LoVo (cell line): ENCODE data around the gene PGM5.
"Not testable (repeated sequence)": the region's sequence is repeated elsewhere in the genome, so short reads cannot be mapped to it uniquely, and the experiment has no call there.

Source experiments
- DNase-seq: peaks from one replicate; pipeline ENCODE4 v3.0.0-alpha.2; 2016; ENCODE audit warnings: low spot score

The PGM5 gene

GRCh38 chr9:68356380-68357118, at the start of gene PGM5:
PGM5 (plus strand) TSS chr9:68356611; CDS start chr9:68357128, 517 bp downstream.
- not testable (repeated sequence) for DNase-seq

GRCh38 chr9:68307127-68307526, 49.3 kb upstream of the PGM5 start:
- not testable (repeated sequence) for DNase-seq

- not testable (repeated sequence) for DNase-seq
These were observed 48.8 kb upstream of the PGM5 start for GRCh38 chr9:68307654-68308053.

GRCh38 chr9:68311208-68311607, 45.2 kb upstream of the PGM5 start:
- DNase-seq, result not testable (repeated sequence)

- DNase-seq, result not testable (repeated sequence)
These were observed 38.2 kb upstream of the PGM5 start for GRCh38 chr9:68318209-68318608.

GRCh38 chr9:68323749-68324148, 32.7 kb upstream of the PGM5 start:
- DNase-seq, result not testable (repeated sequence)

GRCh38 chr9:68324518-68324917, 31.9 kb upstream of the PGM5 start:
- not testable (repeated sequence) for DNase-seq

- DNase-seq, result not testable (repeated sequence)
These were observed 27.3 kb upstream of the PGM5 start for GRCh38 chr9:68329106-68329505.

- not testable (repeated sequence) for DNase-seq
These were observed 25.8 kb upstream of the PGM5 start for GRCh38 chr9:68330531-68331173.

GRCh38 chr9:68332122-68332521, 24.3 kb upstream of the PGM5 start:
- DNase-seq, result not testable (repeated sequence)

GRCh38 chr9:68335935-68336334, 20.5 kb upstream of the PGM5 start:
- DNase-seq, result not testable (repeated sequence)

GRCh38 chr9:68336639-68337339, 19.6 kb upstream of the PGM5 start:
- DNase-seq, result not testable (repeated sequence)

GRCh38 chr9:68338000-68338399, 18.4 kb upstream of the PGM5 start:
- not testable (repeated sequence) for DNase-seq

GRCh38 chr9:68342265-68343025, 14.0 kb upstream of the PGM5 start:
- not testable (repeated sequence) for DNase-seq

GRCh38 chr9:68343242-68343641, 13.2 kb upstream of the PGM5 start:
- DNase-seq, result not testable (repeated sequence)

GRCh38 chr9:68343992-68344391, 12.4 kb upstream of the PGM5 start:
- DNase-seq, result not testable (repeated sequence)

GRCh38 chr9:68351689-68352088, 4.7 kb upstream of the PGM5 start:
- not testable (repeated sequence) for DNase-seq

- not testable (repeated sequence) for DNase-seq
These were observed 425 bp upstream of the PGM5 start for GRCh38 chr9:68355993-68356379.

- DNase-seq, result not testable (repeated sequence)
These were observed 806 bp downstream of the PGM5 start for GRCh38 chr9:68357119-68357714.

GRCh38 chr9:68366933-68367547, 10.6 kb downstream of the PGM5 start:
- DNase-seq, result not testable (repeated sequence)

- not testable (repeated sequence) for DNase-seq
These were observed 19.4 kb downstream of the PGM5 start for GRCh38 chr9:68375789-68376188.
